Mesenchymal stem cell (in vitro differentiated cells and primary cell): Measurements from ENCODE around the gene RAB10. TPM values are rescaled to one million over a fixed set of nuclear protein-coding genes. Genes with fewer than 3 reads are reported as not detected.
A peak's percentile ranks its signal among the peaks of the same experiment; 100 is the strongest.

Experiments used
- DNase-seq: peaks from one replicate; pipeline ENCODE4 v3.0.0-alpha.2; 2013
- H2AFZ ChIP-seq: one replicate; pipeline ENCODE4 v1.6.1; 2013; ENCODE audit warnings: low read depth, mild to moderate bottlenecking, control low read depth, inconsistent platforms, low read length, moderate library complexity
- H2AK5ac ChIP-seq: 2 replicates; pipeline ENCODE4 v1.6.1; 2013; ENCODE audit warnings: low read length, moderate library complexity, mild to moderate bottlenecking, inconsistent platforms; ENCODE audit not compliant: severe bottlenecking
- H2BK120ac ChIP-seq: one replicate; pipeline ENCODE4 v1.6.1; 2013; ENCODE audit warnings: low read depth, mild to moderate bottlenecking, inconsistent platforms, low read length, moderate library complexity
- H2BK12ac ChIP-seq, 2 experiments: one replicate each; pipeline ENCODE4 v1.6.1; 2013; ENCODE audit warnings: inconsistent platforms in 2 of 2, low read length in 2 of 2, mild to moderate bottlenecking in 2 of 2, moderate library complexity in 2 of 2, control low read depth in 1 of 2
- H2BK15ac ChIP-seq: one replicate; pipeline ENCODE4 v1.6.1; 2013; ENCODE audit warnings: mild to moderate bottlenecking, low read depth, inconsistent platforms; ENCODE audit not compliant: poor library complexity, severe bottlenecking
- H2BK5ac ChIP-seq: 2 replicates; pipeline ENCODE4 v1.6.1; 2013; ENCODE audit warnings: low read depth, mild to moderate bottlenecking, low read length, control low read depth, inconsistent platforms; ENCODE audit not compliant: poor library complexity, severe bottlenecking
- H3K14ac ChIP-seq, 2 experiments: one replicate each; pipeline ENCODE4 v1.6.1; 2013; ENCODE audit warnings: inconsistent platforms in 2 of 2, low read length in 2 of 2, control low read depth in 1 of 2, mild to moderate bottlenecking in 1 of 2, moderate library complexity in 1 of 2
- H3K18ac ChIP-seq, 2 experiments: one replicate each; pipeline ENCODE4 v1.6.1; 2013; ENCODE audit warnings: inconsistent platforms in 2 of 2, low read length in 2 of 2, control low read depth in 1 of 2, low read depth in 1 of 2, mild to moderate bottlenecking in 1 of 2
- H3K23ac ChIP-seq, 2 experiments: one replicate each; pipeline ENCODE4 v1.6.1; 2013; ENCODE audit warnings: inconsistent platforms in 2 of 2, low read length in 2 of 2, mild to moderate bottlenecking in 2 of 2, moderate library complexity in 2 of 2, control low read depth in 1 of 2
- H3K27ac ChIP-seq: 2 replicates; pipeline ENCODE4 v1.5.1; 2013; ENCODE audit warnings: mild to moderate bottlenecking, moderate library complexity, low read length, control low read depth, inconsistent platforms; ENCODE audit not compliant: poor library complexity, severe bottlenecking
- H3K27me3 ChIP-seq, 2 experiments: 2 replicates each; pipeline versions ENCODE4 v1.6.1 to v1.7.0; 2013; ENCODE audit warnings: low read length in 2 of 2, mild to moderate bottlenecking in 2 of 2, moderate library complexity in 2 of 2, control low read depth in 1 of 2, inconsistent platforms in 1 of 2; ENCODE audit not compliant: control insufficient read depth in 1 of 2, insufficient read depth in 1 of 2
- H3K36me3 ChIP-seq, 2 experiments: 2 replicates each; pipeline versions ENCODE4 v1.6.1 to v1.7.0; 2013; ENCODE audit warnings: low read length in 2 of 2, control low read depth in 1 of 2, inconsistent platforms in 1 of 2, low read depth in 1 of 2, mild to moderate bottlenecking in 1 of 2; ENCODE audit not compliant: insufficient read depth in 2 of 2, control insufficient read depth in 1 of 2
- H3K4ac ChIP-seq, 2 experiments: one replicate each; pipeline ENCODE4 v1.6.1; 2013; ENCODE audit warnings: inconsistent platforms in 2 of 2, low read length in 2 of 2, mild to moderate bottlenecking in 2 of 2, moderate library complexity in 2 of 2, control low read depth in 1 of 2, low read depth in 1 of 2
- H3K4me1 ChIP-seq: 2 replicates; pipeline ENCODE4 v1.6.1; 2013; ENCODE audit warnings: low read depth, low read length, control low read depth; ENCODE audit not compliant: control insufficient read depth, insufficient read depth
- H3K4me2 ChIP-seq: 2 replicates; pipeline ENCODE4 v1.6.1; 2013; ENCODE audit warnings: low read length, mild to moderate bottlenecking, inconsistent platforms; ENCODE audit not compliant: poor library complexity, severe bottlenecking
- H3K4me3 ChIP-seq, 2 experiments: 2 replicates each; pipeline versions ENCODE4 v1.5.1 to v1.7.0; 2013; ENCODE audit warnings: low read length in 2 of 2, mild to moderate bottlenecking in 2 of 2, control low read depth in 1 of 2, low read depth in 1 of 2; ENCODE audit not compliant: insufficient read depth in 1 of 2
- H3K79me1 ChIP-seq: replicated peaks from 2 replicates; pipeline ENCODE4 v1.6.1; 2013; ENCODE audit warnings: mild to moderate bottlenecking, control low read depth, low read length, inconsistent platforms; ENCODE audit not compliant: poor library complexity, severe bottlenecking
- H3K9ac ChIP-seq: 2 replicates; pipeline ENCODE4 v1.7.0; 2013; ENCODE audit warnings: mild to moderate bottlenecking, low read length, moderate library complexity
- H3K9me3 ChIP-seq: 2 replicates; pipeline ENCODE4 v1.7.0; 2013; ENCODE audit warnings: mild to moderate bottlenecking, low read length; ENCODE audit not compliant: control insufficient read depth
- H4K8ac ChIP-seq: one replicate; pipeline ENCODE4 v1.6.1; 2013; ENCODE audit warnings: inconsistent platforms, mild to moderate bottlenecking, low read length, moderate library complexity
- H4K91ac ChIP-seq: one replicate; pipeline ENCODE4 v1.6.1; 2013; ENCODE audit warnings: mild to moderate bottlenecking, low read length, inconsistent platforms
- WGBS: methylation state at CpG from one replicate; pipeline ENCODE4 v1.1.7; 2013; ENCODE audit warnings: mixed read lengths; 5-methylcytosine and 5-hydroxymethylcytosine counted together
- polyA plus RNA-seq, 2 experiments: library from polyadenylated mRNA; stranded (reverse); fragments of 200-250 nt; gene quantifications; one replicate each; pipeline ENCODE4 v1.2.3, GENCODE V29; 2013

Gene RAB10
- polyA plus RNA-seq (2013, experiment 1 of 2) = 106 TPM
- polyA plus RNA-seq (2013, experiment 2 of 2) = 107 TPM

- H2BK120ac ChIP-seq = peak within 1 kb of the TSS; percentile 88
- peak within 1 kb of the TSS; percentile 97 for H3K4me2 ChIP-seq
- WGBS = under 1% methylated on average over 77 of the region's 94 CpGs
- H3K27me3 ChIP-seq = no peaks in the 10 kb centered on the region
- DNase-seq = peak; percentile 99
- peak within 1 kb of the TSS; percentile 99 for H3K27ac ChIP-seq
- H3K9me3 ChIP-seq = no peaks in the 10 kb centered on the region
- H2BK12ac ChIP-seq = peak within 1 kb of the TSS in 1 of 2 experiments; percentile 2
- H3K4me1 ChIP-seq = peaks cover 11% of the 10 kb centered on the region
- peak within 1 kb of the TSS in 1 of 2 experiments; percentile 89 for H3K14ac ChIP-seq
- H3K18ac ChIP-seq = peak within 1 kb of the TSS; percentile 97 to 100
- H3K4ac ChIP-seq = peak within 1 kb of the TSS; percentile 57 to 99
- peak within 1 kb of the TSS; percentile 96 for H4K8ac ChIP-seq
- peak within 1 kb of the TSS; percentile 80 for H2BK15ac ChIP-seq
- peak within 1 kb of the TSS; percentile 77 for H4K91ac ChIP-seq
- no peak within 1 kb of the TSS for H2AK5ac ChIP-seq
- H3K23ac ChIP-seq = peak within 1 kb of the TSS in 1 of 2 experiments; percentile 94
- peak within 1 kb of the TSS; percentile 95 for H3K9ac ChIP-seq
- H2AFZ ChIP-seq = peak within 1 kb of the TSS; percentile 96
- peak within 1 kb of the TSS; percentile 91 to 92 for H3K4me3 ChIP-seq
- peak within 1 kb of the TSS; percentile 87 for H2BK5ac ChIP-seq
- peaks cover 6 to 11% of the 10 kb centered on the region in 2 experiments for H3K36me3 ChIP-seq
- H3K79me1 ChIP-seq = no peaks in the 10 kb centered on the region
Observed at GRCh38 chr2:26033818-26034636, at the start of gene RAB10. Gene RAB10, plus strand, starts transcription at chr2:26034084. Its CDS starts 525 bp downstream, at chr2:26034609.

- WGBS = 97% methylated on average over 9 of the region's 9 CpGs
- Histone ChIP-seq H2AFZ (no peak overlapping the region), H3K9me3 (no peaks in the 10 kb centered on the region), H3K9ac (no peak overlapping the region), H3K36me3 (no peaks in the 10 kb centered on the region), H2BK5ac (no peak overlapping the region), H3K4me2 (no peak overlapping the region), H2AK5ac (no peak overlapping the region), H2BK12ac (no peak overlapping the region), H3K14ac (no peak overlapping the region), H4K8ac (no peak overlapping the region), H3K4me3 (no peak overlapping the region), H2BK120ac (no peak overlapping the region), H3K23ac (no peak overlapping the region), H3K27ac (no peak overlapping the region), H2BK15ac (no peak overlapping the region), H3K18ac (no peak overlapping the region), H3K4me1 (no peaks in the 10 kb centered on the region), H3K27me3 (no peaks in the 10 kb centered on the region), H4K91ac (peak overlapping the region; percentile 45), H3K4ac (no peak overlapping the region), H3K79me1 (no peaks in the 10 kb centered on the region)
- DNase-seq = no peak
Observed at GRCh38 chr2:25988134-25988533, 45.8 kb upstream of the RAB10 start.

- Histone ChIP-seq H2BK15ac (no peak overlapping the region), H3K4me3 (no peak overlapping the region), H3K23ac (no peak overlapping the region), H3K27ac (no peak overlapping the region), H3K79me1 (no peaks in the 10 kb centered on the region), H3K4me1 (no peaks in the 10 kb centered on the region), H3K9me3 (no peaks in the 10 kb centered on the region), H2AFZ (no peak overlapping the region), H4K8ac (no peak overlapping the region), H2BK120ac (no peak overlapping the region), H4K91ac (no peak overlapping the region), H2AK5ac (no peak overlapping the region), H2BK12ac (no peak overlapping the region), H3K4me2 (no peak overlapping the region), H3K14ac (no peak overlapping the region), H3K27me3 (no peaks in the 10 kb centered on the region), H3K18ac (no peak overlapping the region), H2BK5ac (no peak overlapping the region), H3K9ac (no peak overlapping the region), H3K4ac (no peak overlapping the region), H3K36me3 (no peaks in the 10 kb centered on the region)
- no peak for DNase-seq
- WGBS = 97% methylated on average over 2 of the region's 4 CpGs
Observed at GRCh38 chr2:25989154-25989553, 44.7 kb upstream of the RAB10 start.

- H3K79me1 ChIP-seq = no peaks in the 10 kb centered on the region
- no peak overlapping the region for H4K91ac ChIP-seq
- H3K4me1 ChIP-seq = no peaks in the 10 kb centered on the region
- H3K9ac ChIP-seq = peak overlapping the region; percentile 25
- no peak overlapping the region for H2BK15ac ChIP-seq
- H2BK5ac ChIP-seq = no peak overlapping the region
- H3K4me3 ChIP-seq = no peak overlapping the region
- no peak overlapping the region for H3K23ac ChIP-seq
- H3K18ac ChIP-seq = no peak overlapping the region
- no peaks in the 10 kb centered on the region for H3K9me3 ChIP-seq
- H2BK12ac ChIP-seq = no peak overlapping the region
- H2AFZ ChIP-seq = no peak overlapping the region
- no peak overlapping the region for H3K27ac ChIP-seq
- no peak for DNase-seq
- H3K14ac ChIP-seq = no peak overlapping the region
- no peak overlapping the region for H3K4ac ChIP-seq
- H4K8ac ChIP-seq = no peak overlapping the region
- H3K27me3 ChIP-seq = no peaks in the 10 kb centered on the region
- H2BK120ac ChIP-seq = no peak overlapping the region
- no peak overlapping the region for H2AK5ac ChIP-seq
- no peak overlapping the region for H3K4me2 ChIP-seq
- 89% methylated on average over 3 of the region's 3 CpGs for WGBS
- no peaks in the 10 kb centered on the region for H3K36me3 ChIP-seq
Observed at GRCh38 chr2:25991965-25992364, 41.9 kb upstream of the RAB10 start.
